ENCODE results near the gene DNAL4. TPM values are rescaled to one million over a fixed set of nuclear protein-coding genes. Genes with fewer than 3 reads are reported as not detected.

DNAL4 gene
- total RNA-seq, 1 donor from 2014 or later = 10.0 TPM

DNA sequence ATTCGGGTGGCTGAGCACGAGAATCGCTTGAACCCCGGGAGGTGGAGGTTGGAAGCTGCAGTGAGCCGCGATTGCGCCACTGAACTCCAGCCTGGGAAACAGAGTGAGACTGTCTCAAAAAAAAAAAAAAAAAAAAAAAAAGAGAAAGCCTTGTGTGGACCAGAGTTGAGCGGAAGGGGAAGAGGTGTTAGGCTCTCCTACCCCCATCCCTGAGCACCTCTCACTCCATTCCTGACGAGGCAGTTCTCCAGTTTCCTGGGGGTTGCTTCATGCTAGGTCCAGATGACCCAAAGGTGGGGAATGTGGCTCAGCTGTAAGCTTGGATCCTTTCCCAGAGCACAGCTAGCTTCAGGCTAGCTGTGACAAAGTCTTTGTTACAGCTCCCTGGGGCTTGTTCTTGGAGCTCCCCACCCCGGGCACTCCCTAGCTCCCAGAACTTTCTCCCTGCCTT lies 8.8 kb upstream of the DNAL4 start:
- Histone ChIP-seq H3K27me3 (ENCODE audit: low read depth) (no peaks in the 10 kb centered on the region), H3K27ac (replicated peaks) (peak overlapping the region; percentile 23), H3K36me3 (no peaks in the 10 kb centered on the region), H3K9me3 (replicated peaks) (peaks cover 5% of the 10 kb centered on the region), H3K4me3 (no peak overlapping the region), H3K4me1 (peaks cover 7% of the 10 kb centered on the region)
- no peak for DNase-seq
- intact Hi-C loops (cut with micrococcal nuclease) = no loop called here
- TF ChIP-seq, protein P1, sequence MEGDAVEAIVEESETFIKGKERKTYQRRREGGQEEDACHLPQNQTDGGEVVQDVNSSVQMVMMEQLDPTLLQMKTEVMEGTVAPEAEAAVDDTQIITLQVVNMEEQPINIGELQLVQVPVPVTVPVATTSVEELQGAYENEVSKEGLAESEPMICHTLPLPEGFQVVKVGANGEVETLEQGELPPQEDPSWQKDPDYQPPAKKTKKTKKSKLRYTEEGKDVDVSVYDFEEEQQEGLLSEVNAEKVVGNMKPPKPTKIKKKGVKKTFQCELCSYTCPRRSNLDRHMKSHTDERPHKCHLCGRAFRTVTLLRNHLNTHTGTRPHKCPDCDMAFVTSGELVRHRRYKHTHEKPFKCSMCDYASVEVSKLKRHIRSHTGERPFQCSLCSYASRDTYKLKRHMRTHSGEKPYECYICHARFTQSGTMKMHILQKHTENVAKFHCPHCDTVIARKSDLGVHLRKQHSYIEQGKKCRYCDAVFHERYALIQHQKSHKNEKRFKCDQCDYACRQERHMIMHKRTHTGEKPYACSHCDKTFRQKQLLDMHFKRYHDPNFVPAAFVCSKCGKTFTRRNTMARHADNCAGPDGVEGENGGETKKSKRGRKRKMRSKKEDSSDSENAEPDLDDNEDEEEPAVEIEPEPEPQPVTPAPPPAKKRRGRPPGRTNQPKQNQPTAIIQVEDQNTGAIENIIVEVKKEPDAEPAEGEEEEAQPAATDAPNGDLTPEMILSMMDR (IDR thresholded peaks at IDR 0.05; ENCODE audit: borderline replicate concordance) = no peak

- TF ChIP-seq, protein P1 (IDR thresholded peaks at IDR 0.05; ENCODE audit: borderline replicate concordance) = no peak
- intact Hi-C loops (cut with micrococcal nuclease) = no loop called here
- peaks cover 9% of the 10 kb centered on the region for H3K4me1 ChIP-seq
- no peaks in the 10 kb centered on the region for H3K36me3 ChIP-seq
- H3K27ac ChIP-seq (replicated peaks) = no peak overlapping the region
- peaks cover 5% of the 10 kb centered on the region for H3K9me3 ChIP-seq (replicated peaks)
- H3K27me3 ChIP-seq (ENCODE audit: low read depth) = no peaks in the 10 kb centered on the region
- H3K4me3 ChIP-seq = no peak overlapping the region
- DNase-seq = no peak
These were observed 5.5 kb upstream of the DNAL4 start for GRCh38 chr22:38799265-38800002.

- Histone ChIP-seq H3K9me3 (replicated peaks) (peaks cover 5% of the 10 kb centered on the region), H3K27me3 (ENCODE audit: low read depth) (no peaks in the 10 kb centered on the region), H3K4me1 (peaks cover 17% of the 10 kb centered on the region), H3K27ac (replicated peaks) (no peak overlapping the region), H3K4me3 (no peak overlapping the region), H3K36me3 (no peaks in the 10 kb centered on the region)
- TF ChIP-seq, protein P1 (IDR thresholded peaks at IDR 0.05; ENCODE audit: borderline replicate concordance) = no peak
- DNase-seq = no peak
- intact Hi-C loops (cut with micrococcal nuclease) = no loop called here
These were observed 4.6 kb upstream of the DNAL4 start for GRCh38 chr22:38798496-38798895.

- Histone ChIP-seq H3K36me3 (no peaks in the 10 kb centered on the region), H3K4me1 (peaks cover 21% of the 10 kb centered on the region), H3K27me3 (ENCODE audit: low read depth) (no peaks in the 10 kb centered on the region), H3K9me3 (replicated peaks) (peaks cover 5% of the 10 kb centered on the region), H3K4me3 (no peak overlapping the region), H3K27ac (replicated peaks) (no peak overlapping the region)
- DNase-seq = no peak
- TF ChIP-seq, protein P1 (IDR thresholded peaks at IDR 0.05; ENCODE audit: borderline replicate concordance) = no peak
- intact Hi-C loops (cut with micrococcal nuclease) = no loop called here
These were observed 2.5 kb upstream of the DNAL4 start for GRCh38 chr22:38796262-38796957.

GRCh38 chr22:38795569-38795968 lies 1.6 kb upstream of the DNAL4 start:
- peaks cover 21% of the 10 kb centered on the region for H3K4me1 ChIP-seq
- no peak overlapping the region for H3K27ac ChIP-seq (replicated peaks)
- DNase-seq = no peak
- TF ChIP-seq, protein P1 (IDR thresholded peaks at IDR 0.05; ENCODE audit: borderline replicate concordance) = no peak
- peaks cover 5% of the 10 kb centered on the region for H3K9me3 ChIP-seq (replicated peaks)
- H3K27me3 ChIP-seq (ENCODE audit: low read depth) = no peaks in the 10 kb centered on the region
- H3K4me3 ChIP-seq = no peak overlapping the region
- intact Hi-C loops (cut with micrococcal nuclease) = no loop called here
- peaks cover 2% of the 10 kb centered on the region for H3K36me3 ChIP-seq
